GM19351 (cell line): ENCODE results near the gene TBC1D17.

Experiments used
- ATAC-seq: cut with Tn5 transposase; IDR thresholded peaks from one replicate; pipeline ENCODE4 v1.9.1; 2021; ENCODE audit warnings: mild to moderate bottlenecking, moderate library complexity; ENCODE audit not compliant: unreplicated experiment

Gene TBC1D17

GRCh38 chr19:49875177-49875576 lies 2.3 kb upstream of the TBC1D17 start:
- ATAC-seq = no peak

DNA sequence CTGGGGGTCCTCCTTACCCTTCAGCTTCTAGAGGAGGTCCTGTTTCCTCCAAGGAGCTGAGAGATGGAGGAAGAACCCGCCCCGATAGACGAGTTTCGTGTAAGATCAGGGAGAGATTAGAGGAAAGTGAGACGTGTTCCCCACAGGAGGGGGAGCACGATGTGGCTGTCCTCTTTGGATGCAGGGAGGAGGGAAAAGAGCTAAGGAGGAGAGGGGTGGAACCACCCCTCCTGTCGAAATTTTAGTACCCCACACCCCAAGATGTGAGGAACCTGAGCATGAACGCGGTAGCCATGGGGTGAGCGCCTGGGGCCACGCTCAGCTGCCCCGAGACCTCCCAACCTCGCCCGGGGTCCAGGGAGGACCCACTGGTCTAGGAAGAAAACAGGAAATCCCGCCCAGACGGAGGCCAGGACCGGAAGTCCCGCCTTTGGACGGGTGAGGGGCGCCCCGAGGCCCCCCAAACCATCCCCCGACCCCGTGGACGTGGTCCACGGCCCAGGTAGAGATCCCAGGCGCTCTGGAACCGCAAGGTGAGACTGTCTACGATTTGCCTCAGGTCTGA lies 1.6 kb upstream of the TBC1D17 start:
- ATAC-seq = no peak

DNA sequence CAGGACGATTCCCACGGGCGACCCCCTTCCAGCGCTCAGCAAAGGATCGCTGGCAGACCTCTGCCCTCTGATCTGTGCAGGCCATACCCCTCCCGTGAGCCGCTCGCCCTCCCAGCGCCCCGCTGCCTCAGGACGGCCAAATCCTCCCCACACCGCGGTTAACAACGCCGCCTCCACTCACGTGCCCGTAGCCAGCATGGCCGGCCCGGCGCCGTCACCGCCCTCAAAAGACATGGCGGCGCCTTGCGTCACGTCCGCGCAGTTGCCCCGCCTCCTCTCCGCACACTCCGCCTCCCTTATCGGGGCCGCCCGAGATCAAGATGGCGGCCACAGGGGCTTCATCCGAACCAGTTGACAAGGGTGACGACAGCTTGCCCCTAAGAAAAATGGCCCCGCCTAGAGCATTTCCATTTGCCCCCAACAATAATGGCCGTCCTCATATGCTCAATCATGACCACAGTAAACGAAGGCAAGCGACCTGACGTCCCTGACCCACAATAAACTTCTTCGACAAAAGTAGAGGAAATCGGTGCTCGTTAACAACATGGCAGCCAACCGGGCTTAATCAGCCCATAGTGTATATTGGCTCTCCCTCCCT lies 981 bp upstream of the TBC1D17 start:
- ATAC-seq = peak; percentile 44

DNA sequence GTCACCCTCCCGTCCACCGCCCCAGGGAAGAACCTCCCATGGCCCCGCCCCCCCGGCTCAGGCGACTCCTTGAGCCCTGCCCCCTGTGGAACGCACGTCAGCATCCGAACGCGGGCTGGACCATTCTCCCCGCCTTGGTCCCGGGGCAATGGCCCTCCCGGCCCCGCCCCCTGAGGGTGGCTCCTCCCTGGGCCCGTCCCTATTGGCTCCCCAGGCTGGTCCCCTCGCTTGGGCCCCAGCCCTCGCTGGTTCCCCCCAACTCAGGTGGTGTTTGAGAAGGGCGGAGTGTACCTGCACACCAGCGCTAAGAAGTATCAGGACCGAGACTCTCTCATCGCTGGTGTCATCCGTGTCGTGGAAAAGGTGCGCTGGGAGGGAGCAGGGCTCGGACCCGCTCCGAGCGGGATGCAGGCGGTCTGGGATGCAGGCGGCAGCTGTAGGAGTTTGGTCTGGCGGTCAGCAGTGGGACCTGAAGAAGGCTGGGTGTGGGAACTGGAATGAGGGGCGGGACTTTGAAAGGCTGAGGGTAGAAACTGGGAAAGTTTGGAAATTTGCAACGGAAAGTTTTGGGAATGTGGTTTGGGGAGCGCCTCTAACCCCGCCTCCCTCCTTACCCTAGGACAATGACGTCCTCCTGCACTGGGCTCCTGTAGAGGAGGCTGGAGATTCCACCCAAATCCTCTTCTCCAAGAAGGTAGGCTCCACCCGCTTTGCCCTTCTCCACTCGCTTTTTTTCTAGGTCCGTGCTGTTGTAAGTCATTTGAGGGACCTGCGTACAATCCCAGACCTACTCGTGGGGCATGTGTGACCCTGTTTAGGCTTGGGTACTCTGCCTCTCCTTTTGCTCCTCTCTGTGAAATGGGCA lies 609 bp downstream of the TBC1D17 start:
- peak; percentile 57 for ATAC-seq

GRCh38 chr19:49878744-49879070 lies 1.2 kb downstream of the TBC1D17 start:
- ATAC-seq = no peak

DNA sequence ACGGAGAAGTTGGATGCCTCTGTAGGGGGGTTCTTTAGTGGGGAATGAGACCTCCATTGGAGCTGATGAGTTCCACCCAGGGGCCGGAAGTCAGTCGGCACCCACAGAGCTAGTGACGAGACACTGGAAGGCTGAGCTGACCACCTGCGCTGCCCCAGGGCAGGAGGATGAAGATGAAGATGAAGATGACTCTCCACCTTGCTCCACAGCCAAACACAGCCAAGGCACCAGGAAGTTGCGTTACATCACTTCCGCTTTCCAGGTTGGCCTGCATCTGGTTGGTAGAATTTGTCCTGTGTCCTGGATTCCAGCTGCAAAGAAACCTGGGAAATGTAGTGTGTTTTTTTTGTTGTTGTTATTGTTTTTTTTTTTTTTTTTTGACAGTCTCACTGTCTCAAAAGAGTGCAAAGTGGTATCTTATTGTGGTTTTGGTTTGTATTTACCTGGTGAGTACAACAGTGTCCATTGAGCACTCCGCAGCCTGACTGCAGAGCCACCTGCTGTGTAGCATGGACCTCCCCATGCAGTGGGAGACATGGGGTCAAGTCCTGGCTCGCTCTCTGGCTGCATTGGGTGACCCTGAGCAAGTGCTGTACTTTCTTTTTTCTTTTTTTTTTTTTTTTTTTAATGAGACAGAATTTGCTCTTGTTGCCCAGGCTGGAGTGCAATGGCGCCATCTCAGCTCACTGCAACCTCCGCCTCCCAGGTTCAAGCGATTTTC lies 1.9 kb downstream of the TBC1D17 start:
- no peak for ATAC-seq

DNA sequence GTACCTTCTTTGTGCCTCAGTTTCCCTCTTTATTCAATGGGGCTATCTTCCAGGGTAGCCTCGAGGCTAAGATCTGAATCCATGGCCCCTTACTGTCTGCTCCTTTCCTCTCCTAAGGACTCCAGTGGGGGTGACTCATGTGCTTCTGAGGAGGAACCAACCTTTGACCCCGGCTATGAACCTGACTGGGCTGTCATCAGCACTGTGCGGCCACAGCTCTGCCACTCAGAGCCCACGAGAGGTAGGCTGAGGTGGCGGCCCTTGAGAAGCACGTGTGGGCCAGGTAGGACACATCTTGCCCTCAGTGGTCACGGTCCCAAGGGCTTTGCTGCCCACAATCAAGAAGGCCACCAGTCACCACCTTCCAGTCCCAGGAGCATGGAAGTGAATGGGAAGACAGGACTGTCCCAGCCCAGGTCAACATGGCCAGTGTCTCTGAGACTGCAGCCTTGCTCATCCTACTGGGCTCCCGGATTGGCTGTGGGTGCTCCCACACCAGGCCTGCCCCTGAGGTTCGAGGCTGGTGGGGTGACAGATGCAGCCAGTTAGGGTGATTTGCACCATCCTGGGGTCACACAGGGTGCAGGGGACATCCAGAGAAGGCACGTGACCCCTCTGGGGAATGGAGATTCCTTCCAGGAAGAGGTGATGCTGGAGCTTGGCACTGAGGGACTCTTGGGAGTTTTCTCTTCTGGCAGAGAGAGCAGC lies 2.8 kb downstream of the TBC1D17 start:
- no peak for ATAC-seq

DNA sequence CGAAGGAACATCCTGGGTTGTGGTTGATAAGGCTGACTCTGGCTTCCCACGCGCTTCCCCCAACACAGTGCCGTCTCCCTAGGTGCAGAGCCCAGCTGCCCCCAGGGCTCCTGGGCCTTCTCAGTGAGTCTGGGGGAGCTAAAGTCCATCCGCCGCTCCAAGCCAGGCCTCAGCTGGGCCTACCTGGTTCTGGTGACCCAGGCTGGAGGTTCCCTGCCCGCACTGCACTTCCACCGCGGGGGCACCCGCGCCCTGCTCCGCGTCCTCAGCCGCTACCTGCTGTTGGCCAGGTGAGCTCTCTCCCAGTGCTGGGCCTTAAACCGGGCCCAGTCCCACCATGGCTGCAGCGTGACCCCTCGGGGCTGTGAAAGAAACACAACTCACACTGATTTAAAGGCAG lies 3.7 kb downstream of the TBC1D17 start:
- no peak for ATAC-seq

GRCh38 chr19:49881672-49882394 lies 4.3 kb downstream of the TBC1D17 start:
- no peak for ATAC-seq

GRCh38 chr19:49882643-49883042 lies 5.1 kb downstream of the TBC1D17 start:
- no peak for ATAC-seq

- no peak for ATAC-seq
These were observed 5.6 kb downstream of the TBC1D17 start for GRCh38 chr19:49883094-49883493.

DNA sequence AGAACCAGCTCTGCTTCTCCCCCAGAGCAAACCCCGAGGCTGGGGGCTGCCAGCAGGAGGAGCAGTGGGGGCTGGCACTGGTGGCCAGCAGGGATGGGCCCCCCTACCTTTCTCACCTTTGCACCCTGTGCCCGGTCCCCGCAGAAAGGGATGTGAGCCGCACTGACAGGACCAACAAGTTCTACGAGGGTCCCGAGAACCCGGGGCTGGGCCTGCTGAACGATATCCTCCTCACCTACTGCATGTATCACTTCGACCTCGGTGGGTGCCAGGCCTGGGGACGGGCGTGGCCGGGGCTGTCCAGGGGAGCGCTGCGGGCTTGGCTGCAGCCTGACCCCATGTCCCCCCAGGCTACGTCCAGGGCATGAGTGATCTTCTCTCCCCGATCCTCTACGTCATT lies 6.6 kb downstream of the TBC1D17 start:
- no peak for ATAC-seq

- no peak for ATAC-seq
These were observed 7.3 kb downstream of the TBC1D17 start for GRCh38 chr19:49884760-49885159.

GRCh38 chr19:49887037-49887664 lies 9.6 kb downstream of the TBC1D17 start:
- no peak for ATAC-seq

- ATAC-seq = no peak
These were observed 10.4 kb downstream of the TBC1D17 start for GRCh38 chr19:49887665-49888509.

GRCh38 chr19:49888510-49888824 lies 11.0 kb downstream of the TBC1D17 start:
- ATAC-seq = no peak

DNA sequence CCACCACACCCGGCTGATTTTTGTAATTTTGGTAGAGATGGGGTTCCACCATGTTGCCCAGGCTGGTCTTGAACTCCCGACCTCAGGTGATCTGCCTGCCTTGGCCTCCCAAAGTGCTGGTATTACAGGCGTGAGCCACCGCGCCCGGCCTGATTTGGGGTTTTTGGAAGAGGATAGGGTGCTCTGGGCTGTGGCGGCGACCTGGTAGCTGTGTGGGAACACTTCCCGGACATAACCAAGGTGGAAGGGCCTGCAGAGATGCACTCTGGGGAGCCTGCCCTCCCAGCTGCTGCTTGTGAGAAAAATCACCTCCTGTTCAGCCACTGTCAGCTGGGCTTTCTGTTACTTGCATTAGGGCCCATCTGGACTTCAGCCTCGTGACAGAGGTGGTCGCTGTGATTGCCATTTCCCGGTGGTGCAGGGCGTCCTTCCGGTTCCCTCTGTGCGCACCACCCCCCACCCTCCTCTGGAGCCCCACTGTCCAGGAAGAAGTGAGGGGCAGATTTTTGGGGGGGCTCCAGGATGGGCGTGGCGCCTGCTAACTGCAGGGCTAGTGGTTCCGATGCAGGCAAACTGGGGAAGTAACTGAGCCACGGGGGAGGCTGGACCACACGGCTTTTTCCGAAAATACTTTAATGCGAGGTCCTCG lies 11.7 kb downstream of the TBC1D17 start:
- ATAC-seq = no peak

DNA sequence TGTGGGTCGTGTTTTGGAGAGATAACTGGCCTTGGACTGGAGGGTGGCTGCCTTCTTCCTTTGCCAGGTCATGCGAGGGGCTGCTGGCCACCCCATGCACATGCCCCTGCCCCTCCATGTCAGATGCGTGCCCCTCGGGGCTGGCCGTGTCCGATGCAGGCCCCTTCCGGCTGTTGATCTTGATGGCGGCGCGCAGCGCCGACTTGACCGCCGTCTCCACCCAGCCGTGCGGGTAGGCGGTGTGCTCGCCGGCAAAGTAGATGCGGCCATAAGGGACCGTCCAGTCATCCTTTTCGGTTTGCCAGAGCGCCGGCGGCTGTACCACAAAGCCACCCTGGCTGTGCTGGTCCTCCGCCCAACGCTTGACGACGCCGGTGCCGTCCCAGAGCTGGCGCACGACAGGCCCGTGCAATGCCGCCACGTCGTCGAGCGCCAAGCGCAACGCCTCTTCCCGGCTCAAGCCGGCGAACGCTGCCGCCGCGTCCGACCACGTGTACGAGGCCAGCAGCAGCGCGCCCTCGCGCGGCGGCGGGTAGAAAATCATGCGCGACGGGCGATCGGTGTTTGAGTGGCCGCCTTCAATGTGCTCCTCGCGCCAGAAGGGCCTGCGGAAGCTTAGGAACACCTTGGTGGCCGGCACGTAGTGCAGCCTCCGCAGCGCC lies 12.3 kb downstream of the TBC1D17 start:
- peak; percentile 34 for ATAC-seq
